Breast epithelium (tissue), 4 donors: ENCODE measurements around the gene CCNG1. TPM values are rescaled to one million over a fixed set of nuclear protein-coding genes. Genes with fewer than 3 reads are reported as not detected.
A peak's percentile ranks its signal among the peaks of the same experiment; 100 is the strongest.

ENCODE experiments used
- DNase-seq, 2 donors: peaks; one replicate each; pipeline ENCODE4 v3.0.0-alpha.2; 2019; ENCODE audit warnings: low spot score in 2 of 2
- H3K27ac ChIP-seq, 2 donors: fragments of 200-600 bp; sonication (generic) in 1 of 2; one replicate each; pipeline ENCODE4 v1.5.1; 2016 to 2019; ENCODE audit warnings: mild to moderate bottlenecking in 1 of 2
- H3K27me3 ChIP-seq, 2 donors: fragments of 200-600 bp; sonication (generic) in 1 of 2; one replicate each; pipeline versions ENCODE4 v1.5.1 to v1.6.0; 2017 to 2019; ENCODE audit warnings: control low read depth in 1 of 2, mild to moderate bottlenecking in 1 of 2
- H3K36me3 ChIP-seq: fragments of 200-600 bp; one replicate; pipeline ENCODE4 v1.5.1; 2019
- H3K4me1 ChIP-seq, 2 donors: fragments of 200-600 bp; sonication (generic); one replicate each; pipeline ENCODE4 v1.5.1; 2016 to 2019; ENCODE audit warnings: control low read depth in 1 of 2
- H3K4me3 ChIP-seq, 3 donors: fragments of 200-600 bp; sonication (generic); 1 replicate in 2 of 3; 2 replicates in 1 of 3; pipeline ENCODE4 v1.5.1; 2016 to 2019; ENCODE audit warnings: mild to moderate bottlenecking in 3 of 3, moderate library complexity in 2 of 3
- H3K9me3 ChIP-seq, 2 donors: fragments of 200-600 bp; sonication (generic) in 1 of 2; one replicate each; pipeline ENCODE4 v1.5.1; 2016 to 2019; ENCODE audit warnings: control low read depth in 1 of 2
- CTCF ChIP-seq, 3 donors: fragments of 450-650 bp; IDR thresholded peaks; one replicate each; pipeline ENCODE4 v1.5.1; 2016 to 2017; ENCODE audit warnings: antibody characterized with exemption in 3 of 3, mild to moderate bottlenecking in 3 of 3, moderate library complexity in 3 of 3
- POLR2A ChIP-seq: fragments of 450-650 bp; IDR thresholded peaks from one replicate; pipeline ENCODE4 v1.6.1; 2016; ENCODE audit warnings: antibody characterized with exemption, mild to moderate bottlenecking, moderate library complexity
- POLR2AphosphoS5 ChIP-seq, 3 donors: sonication (generic); formaldehyde crosslinking; IDR thresholded peaks; one replicate each; pipeline ENCODE4 v1.6.1; 2017; ENCODE audit warnings: antibody characterized with exemption in 3 of 3
- intact Hi-C: fragments of 100-400 bp; cut with DNase I; formaldehyde crosslinking; loops from one replicate; pipeline ENCODE4 v1.15.1; 2023; ENCODE audit warnings: low total_unique reads
- total RNA-seq, 3 donors: library from RNA; depleted of rRNA; stranded (reverse); fragments of >200 nt; gene quantifications; one replicate each; pipeline ENCODE4 v1.1.0, GENCODE V29; 2016

Gene CCNG1
- total RNA-seq, 3 donors from 2014 or later: 168 to 221 (median 178) TPM

- intact Hi-C loops: no loop called here
- TF ChIP-seq CTCF (IDR thresholded peaks at IDR 0.05): no peak
- no peak for TF ChIP-seq POLR2AphosphoS5 (IDR thresholded peaks at IDR 0.05)
- TF ChIP-seq POLR2A: no peak
- H3K27ac ChIP-seq: peak overlapping the region; percentile 95 to 97
These were observed 21.5 kb downstream of the CCNG1 start for GRCh38 chr5:163458778-163459385.

GRCh38 chr5:163459462-163459818 lies 22.0 kb downstream of the CCNG1 start:
- TF ChIP-seq POLR2AphosphoS5 (IDR thresholded peaks at IDR 0.05): no peak
- no peak for TF ChIP-seq POLR2A
- no peak for TF ChIP-seq CTCF (IDR thresholded peaks at IDR 0.05)
- H3K9me3 ChIP-seq: no peaks in the 10 kb centered on the region
- DNase-seq: no peak
- intact Hi-C loops: no loop called here
- H3K27me3 ChIP-seq: no peaks in the 10 kb centered on the region
- peak overlapping the region; percentile 68 to 93 (median 69) for H3K4me3 ChIP-seq
- peaks cover 0 to 5% of the 10 kb centered on the region in 2 donors for H3K4me1 ChIP-seq
- no peaks in the 10 kb centered on the region for H3K36me3 ChIP-seq
- H3K27ac ChIP-seq: peak overlapping the region; percentile 95 to 97

More at GRCh38 chr5:163458778-163459385, 21.5 kb downstream of the CCNG1 start:
- no peaks in the 10 kb centered on the region for H3K36me3 ChIP-seq
- no peak for DNase-seq
- peak overlapping the region; percentile 68 to 93 (median 69) for H3K4me3 ChIP-seq
- no peaks in the 10 kb centered on the region for H3K27me3 ChIP-seq
- H3K9me3 ChIP-seq: no peaks in the 10 kb centered on the region
- H3K4me1 ChIP-seq: peaks cover 0 to 5% of the 10 kb centered on the region in 2 donors

GRCh38 chr5:163459819-163460561 lies 22.6 kb downstream of the CCNG1 start, which contains the start of gene NUDCD2:
Gene NUDCD2 (minus strand): TSS chr5:163460102. CDS start chr5:163460050, 52 bp downstream.
- TF ChIP-seq CTCF (IDR thresholded peaks at IDR 0.05) (no peak), POLR2A (peak; percentile 82), POLR2AphosphoS5 (IDR thresholded peaks at IDR 0.05) (peak; percentile 79 to 93 (median 87))
- Histone ChIP-seq H3K27ac (peak within 1 kb of the TSS; percentile 95 to 97), H3K9me3 (no peaks in the 10 kb centered on the region), H3K4me1 (peaks cover 0 to 5% of the 10 kb centered on the region in 2 donors), H3K36me3 (no peaks in the 10 kb centered on the region), H3K27me3 (no peaks in the 10 kb centered on the region), H3K4me3 (peak within 1 kb of the TSS; percentile 68 to 93 (median 69))
- peak; percentile 90 to 97 for DNase-seq
- intact Hi-C loops: no loop called here

- peak within 1 kb of the TSS; percentile 68 to 93 (median 69) for H3K4me3 ChIP-seq
- no peak for DNase-seq
- intact Hi-C loops: no loop called here
- no peaks in the 10 kb centered on the region for H3K36me3 ChIP-seq
- TF ChIP-seq CTCF (IDR thresholded peaks at IDR 0.05): no peak
- no peak for TF ChIP-seq POLR2A
- TF ChIP-seq POLR2AphosphoS5 (IDR thresholded peaks at IDR 0.05): no peak
- peak within 1 kb of the TSS; percentile 95 to 97 for H3K27ac ChIP-seq
- H3K27me3 ChIP-seq: no peaks in the 10 kb centered on the region
- H3K4me1 ChIP-seq: peaks cover 0 to 5% of the 10 kb centered on the region in 2 donors
- H3K9me3 ChIP-seq: no peaks in the 10 kb centered on the region
These were observed 23.3 kb downstream of the CCNG1 start, which contains the start of gene HMMR for GRCh38 chr5:163460562-163461171. Gene HMMR (plus strand): TSS chr5:163460632. CDS start chr5:163460693, 61 bp downstream.

GRCh38 chr5:163463063-163463435 lies 25.7 kb downstream of the CCNG1 start:
- TF ChIP-seq CTCF (IDR thresholded peaks at IDR 0.05) (no peak), POLR2A (no peak), POLR2AphosphoS5 (IDR thresholded peaks at IDR 0.05) (no peak)
- Histone ChIP-seq H3K27ac (no peak overlapping the region), H3K27me3 (no peaks in the 10 kb centered on the region), H3K4me1 (peaks cover 0 to 5% of the 10 kb centered on the region in 2 donors), H3K4me3 (no peak overlapping the region), H3K9me3 (no peaks in the 10 kb centered on the region), H3K36me3 (no peaks in the 10 kb centered on the region)
- intact Hi-C loops: no loop called here
- DNase-seq: no peak
